ENCODE results near the gene PDE4D.

The PDE4D gene

GRCh38 chr5:59496524-59497134, 396.9 kb downstream of the PDE4D start:
- H3K27me3 ChIP-seq (ENCODE audit: insufficient read depth, insufficient read length), result no peaks in the 10 kb centered on the region
- H3K36me3 ChIP-seq (ENCODE audit: insufficient read depth, insufficient read length, low read length), result no peaks in the 10 kb centered on the region
- H3K4me3 ChIP-seq (ENCODE audit: insufficient read length, low read depth), result no peak overlapping the region
- H3K9ac ChIP-seq (ENCODE audit: insufficient read length, low read depth), result no peak overlapping the region
- no peaks in the 10 kb centered on the region for H3K4me1 ChIP-seq (ENCODE audit: insufficient read depth, insufficient read length)
- no peak for DNase-seq (ENCODE audit: low read depth, low spot score)
- no peak for TF ChIP-seq YY1 (IDR thresholded peaks at IDR 0.05; ENCODE audit: insufficient read depth, insufficient read length)
- TF ChIP-seq SUZ12 (IDR thresholded peaks at IDR 0.05; ENCODE audit: extremely low read depth, insufficient read depth, insufficient read length), result no peak
- no peak for TF ChIP-seq ZNF274 (IDR thresholded peaks at IDR 0.05; ENCODE audit: low read depth, low read length)
- no peaks in the 10 kb centered on the region for H3K9me3 ChIP-seq (ENCODE audit: insufficient read depth, low read length)

GRCh38 chr5:59491945-59492344, 401.6 kb downstream of the PDE4D start:
- DNase-seq (ENCODE audit: low read depth, low spot score), result no peak
- H3K4me1 ChIP-seq (ENCODE audit: insufficient read depth, insufficient read length), result no peaks in the 10 kb centered on the region
- no peaks in the 10 kb centered on the region for H3K27me3 ChIP-seq (ENCODE audit: insufficient read depth, insufficient read length)
- H3K9me3 ChIP-seq (ENCODE audit: insufficient read depth, low read length), result no peaks in the 10 kb centered on the region
- H3K4me3 ChIP-seq (ENCODE audit: insufficient read length, low read depth), result no peak overlapping the region
- H3K36me3 ChIP-seq (ENCODE audit: insufficient read depth, insufficient read length, low read length), result no peaks in the 10 kb centered on the region
- TF ChIP-seq YY1 (IDR thresholded peaks at IDR 0.05; ENCODE audit: insufficient read depth, insufficient read length) (no peak), ZNF274 (IDR thresholded peaks at IDR 0.05; ENCODE audit: low read depth, low read length) (no peak), SUZ12 (IDR thresholded peaks at IDR 0.05; ENCODE audit: extremely low read depth, insufficient read depth, insufficient read length) (no peak)
- no peak overlapping the region for H3K9ac ChIP-seq (ENCODE audit: insufficient read length, low read depth)

GRCh38 chr5:59489551-59489950, 404.0 kb downstream of the PDE4D start:
- no peak for DNase-seq (ENCODE audit: low read depth, low spot score)
- Histone ChIP-seq H3K9me3 (ENCODE audit: insufficient read depth, low read length) (no peaks in the 10 kb centered on the region), H3K36me3 (ENCODE audit: insufficient read depth, insufficient read length, low read length) (no peaks in the 10 kb centered on the region), H3K9ac (ENCODE audit: insufficient read length, low read depth) (no peak overlapping the region), H3K27me3 (ENCODE audit: insufficient read depth, insufficient read length) (no peaks in the 10 kb centered on the region), H3K4me3 (ENCODE audit: insufficient read length, low read depth) (no peak overlapping the region), H3K4me1 (ENCODE audit: insufficient read depth, insufficient read length) (no peaks in the 10 kb centered on the region)
- TF ChIP-seq ZNF274 (IDR thresholded peaks at IDR 0.05; ENCODE audit: low read depth, low read length) (no peak), SUZ12 (IDR thresholded peaks at IDR 0.05; ENCODE audit: extremely low read depth, insufficient read depth, insufficient read length) (no peak), YY1 (IDR thresholded peaks at IDR 0.05; ENCODE audit: insufficient read depth, insufficient read length) (no peak)

- no peak for DNase-seq (ENCODE audit: low read depth, low spot score)
- no peak overlapping the region for H3K4me3 ChIP-seq (ENCODE audit: insufficient read length, low read depth)
- TF ChIP-seq ZNF274 (IDR thresholded peaks at IDR 0.05; ENCODE audit: low read depth, low read length), result no peak
- no peak for TF ChIP-seq YY1 (IDR thresholded peaks at IDR 0.05; ENCODE audit: insufficient read depth, insufficient read length)
- no peak for TF ChIP-seq SUZ12 (IDR thresholded peaks at IDR 0.05; ENCODE audit: extremely low read depth, insufficient read depth, insufficient read length)
These were observed 405.5 kb downstream of the PDE4D start for GRCh38 chr5:59487772-59488729.

GRCh38 chr5:59487068-59487686, 406.3 kb downstream of the PDE4D start:
- TF ChIP-seq ZNF274 (IDR thresholded peaks at IDR 0.05; ENCODE audit: low read depth, low read length) (no peak), SUZ12 (IDR thresholded peaks at IDR 0.05; ENCODE audit: extremely low read depth, insufficient read depth, insufficient read length) (no peak), YY1 (IDR thresholded peaks at IDR 0.05; ENCODE audit: insufficient read depth, insufficient read length) (no peak)
- Histone ChIP-seq H3K4me1 (ENCODE audit: insufficient read depth, insufficient read length) (no peaks in the 10 kb centered on the region), H3K27me3 (ENCODE audit: insufficient read depth, insufficient read length) (no peaks in the 10 kb centered on the region), H3K9me3 (ENCODE audit: insufficient read depth, low read length) (no peaks in the 10 kb centered on the region), H3K4me3 (ENCODE audit: insufficient read length, low read depth) (no peak overlapping the region), H3K36me3 (ENCODE audit: insufficient read depth, insufficient read length, low read length) (no peaks in the 10 kb centered on the region), H3K9ac (ENCODE audit: insufficient read length, low read depth) (no peak overlapping the region)
- no peak for DNase-seq (ENCODE audit: low read depth, low spot score)

More at GRCh38 chr5:59487772-59488729, 405.5 kb downstream of the PDE4D start:
- H3K9ac ChIP-seq (ENCODE audit: insufficient read length, low read depth), result no peak overlapping the region
- H3K9me3 ChIP-seq (ENCODE audit: insufficient read depth, low read length), result no peaks in the 10 kb centered on the region
- no peaks in the 10 kb centered on the region for H3K4me1 ChIP-seq (ENCODE audit: insufficient read depth, insufficient read length)
- no peaks in the 10 kb centered on the region for H3K36me3 ChIP-seq (ENCODE audit: insufficient read depth, insufficient read length, low read length)
- H3K27me3 ChIP-seq (ENCODE audit: insufficient read depth, insufficient read length), result no peaks in the 10 kb centered on the region

GRCh38 chr5:59486508-59486907, 407.0 kb downstream of the PDE4D start:
- no peak overlapping the region for H3K9ac ChIP-seq (ENCODE audit: insufficient read length, low read depth)
- H3K9me3 ChIP-seq (ENCODE audit: insufficient read depth, low read length), result no peaks in the 10 kb centered on the region
- H3K36me3 ChIP-seq (ENCODE audit: insufficient read depth, insufficient read length, low read length), result no peaks in the 10 kb centered on the region
- no peak for DNase-seq (ENCODE audit: low read depth, low spot score)
- TF ChIP-seq YY1 (IDR thresholded peaks at IDR 0.05; ENCODE audit: insufficient read depth, insufficient read length), result no peak
- no peak for TF ChIP-seq SUZ12 (IDR thresholded peaks at IDR 0.05; ENCODE audit: extremely low read depth, insufficient read depth, insufficient read length)
- TF ChIP-seq ZNF274 (IDR thresholded peaks at IDR 0.05; ENCODE audit: low read depth, low read length), result no peak
- H3K4me1 ChIP-seq (ENCODE audit: insufficient read depth, insufficient read length), result no peaks in the 10 kb centered on the region
- no peak overlapping the region for H3K4me3 ChIP-seq (ENCODE audit: insufficient read length, low read depth)
- no peaks in the 10 kb centered on the region for H3K27me3 ChIP-seq (ENCODE audit: insufficient read depth, insufficient read length)

Data from NT2/D1 (cell line).